Esophagus squamous epithelium (tissue), 4 donors: ENCODE data around the gene TMEM164.

Experiments
- CTCF ChIP-seq, 6 experiments: fragments of 450-650 bp in 4 of 6; fragments of 200-600 bp in 2 of 6; sonication (generic) in 2 of 6; IDR thresholded peaks; one replicate each; pipeline ENCODE4 v1.5.1; 2016 to 2019; ENCODE audit warnings: antibody characterized with exemption in 6 of 6, mild to moderate bottlenecking in 4 of 6, moderate library complexity in 4 of 6
- POLR2A ChIP-seq, 4 donors: fragments of 450-650 bp; IDR thresholded peaks; one replicate each; pipeline ENCODE4 v1.6.1; 2017; ENCODE audit warnings: antibody characterized with exemption in 4 of 4, mild to moderate bottlenecking in 4 of 4, moderate library complexity in 3 of 4

DNA sequence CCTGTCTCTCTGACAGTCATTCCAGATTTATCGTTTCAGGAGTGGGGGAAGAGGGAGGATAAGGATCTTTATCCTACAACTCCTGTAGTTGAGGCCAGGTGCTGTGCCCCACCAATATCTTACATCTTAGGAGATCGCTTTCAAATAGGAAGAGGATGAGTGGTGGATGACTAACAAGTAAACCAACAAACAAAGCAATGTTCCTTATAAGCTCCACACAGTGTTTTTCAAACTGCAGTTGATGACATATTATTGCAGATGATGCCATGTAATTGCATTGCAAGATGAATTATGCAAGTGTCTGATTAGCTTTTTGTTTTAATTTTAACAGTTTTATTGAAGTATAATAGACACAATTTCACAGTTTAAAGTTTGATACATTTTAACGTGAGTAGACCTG, 35.8 kb upstream of the TMEM164 start:
- no peak for TF ChIP-seq POLR2A (IDR thresholded peaks at IDR 0.05)
- no peak for TF ChIP-seq CTCF (IDR thresholded peaks at IDR 0.05)
